GM15510 (cell line): ENCODE results near the gene HOXD11.

ENCODE experiments used
- POLR2A ChIP-seq: IDR thresholded peaks from 3 replicates; pipeline ENCODE4 v1.6.1; 2011; ENCODE audit warnings: borderline replicate concordance; ENCODE audit not compliant: insufficient read length; ENCODE audit errors: extremely low read depth

HOXD11 gene

GRCh38 chr2:176114120-176114929, 7.2 kb downstream of the HOXD11 start:
- TF ChIP-seq POLR2A, result no peak

GRCh38 chr2:176114930-176115625, 8.0 kb downstream of the HOXD11 start:
- no peak for TF ChIP-seq POLR2A

GRCh38 chr2:176115883-176116813, 9.1 kb downstream of the HOXD11 start, which contains the start of gene HOXD10:
TSS of gene HOXD10 (plus strand) at chr2:176116778. CDS start at chr2:176116834, 56 bp downstream.
- TF ChIP-seq POLR2A, result no peak

GRCh38 chr2:176117162-176117822, 10.2 kb downstream of the HOXD11 start:
- no peak for TF ChIP-seq POLR2A

- no peak for TF ChIP-seq POLR2A
Measured at GRCh38 chr2:176117823-176118371, 10.8 kb downstream of the HOXD11 start.

- no peak for TF ChIP-seq POLR2A
Measured at GRCh38 chr2:176118601-176119339, 11.7 kb downstream of the HOXD11 start.

- no peak for TF ChIP-seq POLR2A
Measured at GRCh38 chr2:176120364-176121189, 13.5 kb downstream of the HOXD11 start.

GRCh38 chr2:176121190-176122051, 14.3 kb downstream of the HOXD11 start:
- no peak for TF ChIP-seq POLR2A

GRCh38 chr2:176122052-176122682, 15.1 kb downstream of the HOXD11 start:
- no peak for TF ChIP-seq POLR2A

GRCh38 chr2:176122683-176123410, 15.8 kb downstream of the HOXD11 start, which contains the start of gene HOXD9:
TSS of gene HOXD9 (plus strand) at chr2:176122719. CDS start at chr2:176122769, 50 bp downstream.
- TF ChIP-seq POLR2A, result no peak
